AG10803 (cell line): ENCODE data around the gene NDUFB4.
A peak's percentile ranks its signal among the peaks of the same experiment; 100 is the strongest.
"Not testable (repeated sequence)": the region's sequence is repeated elsewhere in the genome, so short reads cannot be mapped to it uniquely, and the experiment has no call there.

ENCODE experiments used
- DNase-seq: peaks from one replicate; pipeline ENCODE4 v3.0.0; 2010; ENCODE audit warnings: low read depth
- H3K4me3 ChIP-seq: 2 replicates; pipeline ENCODE4 v1.5.1; 2011; ENCODE audit warnings: mild to moderate bottlenecking, low read length, control low read depth
- TF ChIP-seq, protein P1 (sequence below): conservative IDR thresholded peaks from 2 replicates; pipeline ENCODE4 v1.5.1; 2011; ENCODE audit warnings: mild to moderate bottlenecking, low read length, control low read depth, inconsistent platforms

Gene NDUFB4

DNA sequence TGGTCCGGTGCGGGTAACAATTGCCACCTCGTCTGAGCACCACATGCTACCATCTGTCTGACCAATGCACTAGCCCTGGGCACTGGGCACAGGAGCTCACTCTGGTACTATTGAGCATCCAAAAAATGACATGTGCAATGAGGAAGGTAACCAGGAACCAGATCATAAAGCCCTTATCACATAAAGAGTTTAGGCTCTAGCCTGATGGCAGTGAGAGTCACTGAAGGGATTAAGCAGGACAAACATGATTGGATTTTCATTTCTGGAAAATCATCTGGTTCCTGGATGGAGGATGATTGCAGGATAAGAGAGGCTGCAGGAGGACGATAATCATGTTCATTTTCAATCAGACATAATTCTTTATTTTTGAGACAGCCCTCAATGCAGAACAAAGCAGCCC lies 12.4 kb downstream of the NDUFB4 start:
- no peak overlapping the region for H3K4me3 ChIP-seq
- no peak for DNase-seq
- TF ChIP-seq, protein P1, sequence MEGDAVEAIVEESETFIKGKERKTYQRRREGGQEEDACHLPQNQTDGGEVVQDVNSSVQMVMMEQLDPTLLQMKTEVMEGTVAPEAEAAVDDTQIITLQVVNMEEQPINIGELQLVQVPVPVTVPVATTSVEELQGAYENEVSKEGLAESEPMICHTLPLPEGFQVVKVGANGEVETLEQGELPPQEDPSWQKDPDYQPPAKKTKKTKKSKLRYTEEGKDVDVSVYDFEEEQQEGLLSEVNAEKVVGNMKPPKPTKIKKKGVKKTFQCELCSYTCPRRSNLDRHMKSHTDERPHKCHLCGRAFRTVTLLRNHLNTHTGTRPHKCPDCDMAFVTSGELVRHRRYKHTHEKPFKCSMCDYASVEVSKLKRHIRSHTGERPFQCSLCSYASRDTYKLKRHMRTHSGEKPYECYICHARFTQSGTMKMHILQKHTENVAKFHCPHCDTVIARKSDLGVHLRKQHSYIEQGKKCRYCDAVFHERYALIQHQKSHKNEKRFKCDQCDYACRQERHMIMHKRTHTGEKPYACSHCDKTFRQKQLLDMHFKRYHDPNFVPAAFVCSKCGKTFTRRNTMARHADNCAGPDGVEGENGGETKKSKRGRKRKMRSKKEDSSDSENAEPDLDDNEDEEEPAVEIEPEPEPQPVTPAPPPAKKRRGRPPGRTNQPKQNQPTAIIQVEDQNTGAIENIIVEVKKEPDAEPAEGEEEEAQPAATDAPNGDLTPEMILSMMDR: no peak

DNA sequence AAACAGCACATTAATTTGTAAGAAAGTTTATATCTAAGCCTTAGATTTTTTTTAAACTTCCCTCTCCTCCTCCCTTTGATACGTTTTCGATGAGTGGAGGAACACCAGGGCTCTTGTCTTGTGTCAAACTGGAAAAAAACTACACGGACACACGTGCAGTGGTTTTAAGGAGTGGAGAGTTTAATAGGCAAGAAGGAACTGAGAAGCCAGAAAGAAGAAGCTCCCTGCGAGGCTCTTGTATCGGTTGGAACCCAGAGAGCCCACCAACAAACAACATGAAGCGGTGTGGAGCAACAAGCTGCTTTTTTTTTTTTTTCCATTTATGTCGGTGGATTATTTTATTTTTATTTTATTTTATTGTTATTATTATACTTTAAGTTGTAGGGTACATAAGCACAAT lies 18.6 kb downstream of the NDUFB4 start:
- no peak for DNase-seq
- TF ChIP-seq, protein P1: no peak
- H3K4me3 ChIP-seq: no peak overlapping the region

DNA sequence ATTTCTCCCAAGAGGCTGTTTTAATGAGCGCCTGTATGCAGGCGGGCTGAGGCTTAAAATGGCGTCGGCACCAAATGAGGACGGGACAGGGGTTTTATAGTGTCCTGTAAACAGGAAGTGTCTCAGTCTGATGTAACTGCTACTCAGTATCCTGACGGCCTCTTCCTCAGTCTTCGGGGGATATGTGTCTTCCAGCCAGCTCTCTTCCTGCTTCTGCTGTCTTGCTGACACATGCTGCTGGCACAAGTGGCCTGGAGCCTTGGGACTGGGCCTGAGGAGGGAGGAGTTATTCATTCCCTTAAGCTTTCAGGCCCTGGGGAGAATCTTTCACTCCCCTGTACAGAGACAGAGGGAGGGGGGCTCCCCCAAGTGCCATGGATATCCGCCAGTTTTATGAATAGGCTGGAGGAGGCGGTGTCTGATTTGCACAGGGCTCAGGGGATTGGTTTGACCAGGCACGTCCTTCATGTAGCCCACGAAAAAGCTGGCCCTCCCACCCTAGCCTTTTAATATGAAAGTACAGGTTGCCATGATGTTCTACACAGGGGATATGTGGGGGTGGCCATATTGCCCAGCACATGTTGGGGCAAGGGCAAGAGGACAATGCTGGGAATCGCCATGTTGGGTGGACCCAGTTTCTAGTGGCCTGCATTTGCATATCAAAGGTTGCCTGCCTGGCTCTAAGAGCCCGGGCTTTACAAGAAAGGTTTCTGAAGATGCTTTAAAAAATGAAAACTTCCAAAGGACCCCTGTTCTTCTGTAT lies 19.9 kb downstream of the NDUFB4 start:
- H3K4me3 ChIP-seq: no peak overlapping the region
- DNase-seq: peak; percentile 91
- TF ChIP-seq, protein P1: no peak

DNA sequence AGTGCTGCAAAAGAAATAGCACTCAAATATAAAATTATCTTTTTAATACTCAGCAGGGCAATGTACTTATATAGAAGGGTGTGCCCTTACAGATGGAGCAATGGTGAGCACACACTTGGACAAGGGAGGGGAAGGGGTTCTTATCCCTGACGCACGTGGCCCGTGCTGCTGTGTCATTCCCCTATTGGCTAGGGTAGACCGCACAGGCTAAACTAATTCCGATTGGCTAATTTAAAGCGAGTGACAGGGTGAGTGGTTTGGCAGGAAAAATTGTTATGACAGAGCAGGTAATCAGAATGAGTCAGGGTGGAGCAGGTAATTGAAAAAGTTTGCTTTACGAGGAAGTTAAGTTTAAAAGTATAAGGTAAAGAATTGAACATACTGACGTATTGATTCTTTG lies 20.6 kb downstream of the NDUFB4 start:
- H3K4me3 ChIP-seq, DNase-seq: not testable (repeated sequence)

DNA sequence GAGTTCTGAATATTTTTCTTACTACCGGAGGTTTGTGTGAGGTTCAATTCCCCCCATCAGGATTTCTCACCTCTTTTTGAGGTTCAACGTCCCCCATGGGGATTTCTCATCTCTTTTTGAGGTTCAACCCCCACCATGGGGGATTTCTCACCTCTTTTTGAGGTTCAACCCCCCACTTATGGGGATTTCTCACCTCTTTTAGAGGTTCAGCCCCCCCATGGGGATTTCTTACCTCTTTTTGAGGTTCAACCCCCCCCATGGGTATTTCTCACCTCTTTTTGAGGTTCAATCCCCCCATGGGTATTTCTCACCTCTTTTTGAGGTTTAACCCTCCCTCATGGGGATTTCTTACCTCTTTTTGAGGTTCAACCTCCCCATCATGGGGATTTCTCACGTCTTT lies 26.3 kb downstream of the NDUFB4 start:
- no peak overlapping the region for H3K4me3 ChIP-seq
- TF ChIP-seq, protein P1: no peak
- DNase-seq: no peak

DNA sequence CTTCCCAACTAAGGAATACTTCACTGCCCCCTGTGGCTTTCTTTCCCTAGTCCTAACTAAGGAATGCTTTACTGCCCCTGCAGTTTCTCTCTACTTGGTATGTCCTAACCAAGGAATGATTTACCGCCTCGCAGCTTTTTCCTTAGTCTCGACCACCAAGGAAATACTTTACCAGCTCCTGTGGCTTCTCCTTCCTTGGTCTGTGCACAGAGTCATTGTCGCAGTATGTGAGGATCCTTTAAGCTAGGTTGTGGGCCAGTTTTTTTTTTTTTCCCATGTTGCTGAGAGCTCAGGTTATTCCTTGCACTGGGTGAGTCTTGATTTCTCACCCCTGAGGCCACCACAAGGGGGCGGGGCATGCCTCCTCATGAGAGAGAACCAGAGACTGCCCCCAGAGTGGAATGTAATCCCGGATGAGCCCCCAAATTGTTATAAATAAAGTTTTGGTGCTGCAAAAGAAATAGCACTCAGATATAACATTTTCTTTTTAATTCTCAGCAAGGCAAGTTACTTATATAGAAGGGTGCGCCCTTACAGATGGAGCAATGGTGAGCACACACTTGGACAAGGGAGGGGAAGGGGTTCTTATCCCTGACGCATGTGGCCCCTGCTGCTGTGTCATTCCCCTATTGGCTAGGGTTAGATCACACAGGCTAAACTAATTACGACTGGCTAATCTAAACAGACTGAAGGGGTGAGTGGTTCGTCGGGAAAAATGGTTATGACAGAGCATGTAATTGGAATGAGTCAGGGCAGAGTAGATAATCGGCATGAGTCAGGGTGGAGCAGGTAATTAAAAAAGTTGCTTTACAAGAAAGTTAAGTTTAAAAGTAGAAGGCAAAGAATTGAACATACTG lies 27.0 kb downstream of the NDUFB4 start:
- TF ChIP-seq, protein P1: 0 out of 2 replicates have a peak, but pooled peaks have one; percentile 2
- peak; percentile 36 for DNase-seq
- no peak overlapping the region for H3K4me3 ChIP-seq

DNA sequence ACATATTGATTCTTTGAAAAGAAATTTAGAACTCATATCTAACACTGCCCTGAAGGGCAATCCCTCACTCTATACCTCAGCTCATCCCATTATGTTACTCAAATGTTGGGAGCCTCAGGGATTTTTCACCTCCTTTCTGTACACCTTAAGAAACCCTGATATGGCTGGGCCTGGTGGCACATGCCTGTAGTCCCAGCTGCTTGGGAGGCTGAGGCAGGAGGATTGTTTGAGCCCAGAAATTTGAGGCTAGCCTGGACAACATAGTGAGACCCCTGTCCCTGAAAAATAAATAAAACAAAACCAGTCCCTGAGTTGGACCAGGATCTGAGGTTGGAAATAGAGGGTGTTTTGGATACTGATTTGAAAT lies 27.6 kb downstream of the NDUFB4 start:
- no peak for DNase-seq
- H3K4me3 ChIP-seq: no peak overlapping the region
- TF ChIP-seq, protein P1: no peak
